ENCODE measurements around the gene CTNNA1.

DNA sequence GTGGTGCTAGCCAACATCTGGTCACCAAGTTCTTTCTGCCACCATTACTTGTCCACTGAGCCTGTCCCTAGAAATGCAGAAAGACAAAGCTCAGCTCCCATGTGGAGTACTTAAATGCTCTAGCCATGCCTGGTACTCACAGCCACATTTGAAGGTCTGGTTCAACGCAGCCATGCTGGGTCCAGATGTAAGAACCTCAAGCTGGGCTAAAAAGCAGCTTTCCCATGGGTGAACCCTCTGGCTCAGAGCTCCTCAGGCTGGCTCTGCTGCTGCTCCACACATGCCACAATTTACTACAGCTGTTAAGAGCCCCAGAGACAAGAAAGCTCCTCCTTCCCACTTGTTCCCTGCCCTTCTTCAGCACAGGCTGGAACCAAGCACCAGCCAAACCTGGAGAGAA lies 219.0 kb downstream of the CTNNA1 start:
- TF ChIP-seq YY1 (IDR thresholded peaks at IDR 0.05; ENCODE audit: insufficient read depth, insufficient read length) = no peak
- no peak for TF ChIP-seq SUZ12 (IDR thresholded peaks at IDR 0.05; ENCODE audit: extremely low read depth, insufficient read depth, insufficient read length)
- no peak for TF ChIP-seq ZNF274 (IDR thresholded peaks at IDR 0.05; ENCODE audit: low read depth, low read length)
